ENCODE data around the gene PTTG2. TPM values are rescaled to one million over a fixed set of nuclear protein-coding genes. Genes with fewer than 3 reads are reported as not detected.

The PTTG2 gene
- total RNA-seq, 1 donor from 2014 or later: 2.5 TPM

DNA sequence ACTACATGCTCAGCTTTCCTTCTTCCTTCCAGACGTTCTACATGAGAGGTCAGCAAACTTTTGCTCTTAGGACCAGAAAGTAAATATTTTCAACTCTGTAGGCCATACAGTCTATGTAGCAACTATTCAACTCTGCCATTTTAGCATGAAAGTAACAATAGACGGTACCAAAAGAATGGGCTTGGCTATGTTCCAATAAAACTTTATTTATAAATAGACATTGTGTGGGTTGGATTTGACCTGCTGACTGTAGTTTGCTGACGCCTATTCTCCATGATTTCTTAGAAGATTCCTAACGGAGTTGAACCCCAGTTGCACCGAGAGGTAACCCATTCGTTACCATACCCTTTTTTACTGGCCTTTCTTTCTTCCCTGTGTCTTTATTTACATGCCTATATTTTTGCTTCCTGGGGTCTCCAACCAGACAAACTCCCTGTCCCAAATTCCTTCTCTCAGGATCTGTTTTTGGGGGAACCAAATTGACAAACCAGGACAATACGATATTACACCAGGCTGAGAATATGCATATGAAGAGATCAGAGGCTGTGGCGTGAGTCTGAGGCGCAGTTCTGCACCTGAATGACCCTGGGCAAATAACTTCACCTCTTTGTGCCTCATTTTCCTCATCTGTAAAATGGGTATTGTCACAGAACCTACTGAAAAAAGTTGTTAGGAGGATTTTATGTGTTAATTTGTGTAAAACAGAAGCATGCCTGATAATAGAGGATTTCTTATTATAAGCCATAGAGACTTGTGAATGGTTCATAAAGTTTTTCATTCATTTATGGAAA is 10.4 kb upstream of the PTTG2 start:
- DNase-seq (ENCODE audit: extremely low spot score in 2 of 2): no peak
- intact Hi-C loops (cut with DNase I): no loop called here
- Histone ChIP-seq H3K27ac (no peak overlapping the region), H3K4me3 (no peak overlapping the region), H3K4me1 (no peaks in the 10 kb centered on the region), H3K36me3 (no peaks in the 10 kb centered on the region), H3K27me3 (no peaks in the 10 kb centered on the region), H3K9me3 (no peaks in the 10 kb centered on the region)
- TF ChIP-seq POLR2A (IDR thresholded peaks at IDR 0.05) (no peak), POLR2AphosphoS5 (IDR thresholded peaks at IDR 0.05; ENCODE audit: insufficient read depth in 1 of 2, low read depth in 1 of 2) (no peak), CTCF (IDR thresholded peaks at IDR 0.05) (no peak)

DNA sequence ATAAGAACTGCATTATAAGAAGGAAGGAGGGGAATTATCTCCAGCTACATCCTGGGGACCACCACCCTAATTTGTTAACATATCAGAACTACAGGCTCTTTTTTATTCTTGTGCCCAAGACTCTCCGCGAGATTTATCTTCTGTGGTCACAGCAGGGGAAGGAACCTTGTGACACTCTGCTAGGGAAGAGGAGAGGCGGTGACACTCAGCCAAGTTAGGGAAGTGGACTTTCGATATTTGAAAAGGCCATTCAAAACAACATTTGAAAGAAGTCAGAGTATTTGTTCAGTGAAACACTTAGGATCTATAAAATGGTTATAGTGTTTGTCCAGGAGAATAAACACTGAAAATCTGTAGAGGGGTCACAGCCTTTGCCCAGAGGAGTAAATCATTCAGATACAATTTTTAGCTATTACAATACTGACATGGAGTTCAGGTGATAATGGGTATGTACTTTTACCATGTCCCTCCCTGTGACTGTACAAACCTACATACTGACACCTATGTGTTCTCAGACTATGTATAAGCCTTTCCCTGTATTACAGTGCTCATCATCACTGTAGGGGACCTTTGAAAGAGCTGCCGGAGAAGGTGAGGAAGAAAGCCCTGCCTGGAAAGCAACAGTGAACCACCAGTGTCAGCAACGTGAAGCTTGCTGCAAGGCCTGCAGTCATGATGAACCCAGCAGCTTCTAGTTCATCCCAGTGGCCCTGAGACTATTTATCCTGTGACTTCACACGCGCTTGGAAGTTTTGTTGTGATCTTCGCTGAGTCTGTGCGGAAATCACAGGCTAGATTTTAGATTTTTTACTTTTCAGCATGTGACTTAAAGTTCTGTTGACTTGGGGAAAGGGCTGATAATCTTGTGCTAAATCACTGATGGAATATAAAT is 8.5 kb upstream of the PTTG2 start:
- no peak overlapping the region for H3K27ac ChIP-seq
- H3K4me3 ChIP-seq: no peak overlapping the region
- intact Hi-C loops (cut with DNase I): no loop called here
- no peaks in the 10 kb centered on the region for H3K27me3 ChIP-seq
- TF ChIP-seq POLR2AphosphoS5 (IDR thresholded peaks at IDR 0.05; ENCODE audit: insufficient read depth in 1 of 2, low read depth in 1 of 2) (no peak), CTCF (IDR thresholded peaks at IDR 0.05) (no peak), POLR2A (IDR thresholded peaks at IDR 0.05) (no peak)
- no peaks in the 10 kb centered on the region for H3K9me3 ChIP-seq
- H3K36me3 ChIP-seq: no peaks in the 10 kb centered on the region
- DNase-seq (ENCODE audit: extremely low spot score in 2 of 2): no peak
- no peaks in the 10 kb centered on the region for H3K4me1 ChIP-seq

DNA sequence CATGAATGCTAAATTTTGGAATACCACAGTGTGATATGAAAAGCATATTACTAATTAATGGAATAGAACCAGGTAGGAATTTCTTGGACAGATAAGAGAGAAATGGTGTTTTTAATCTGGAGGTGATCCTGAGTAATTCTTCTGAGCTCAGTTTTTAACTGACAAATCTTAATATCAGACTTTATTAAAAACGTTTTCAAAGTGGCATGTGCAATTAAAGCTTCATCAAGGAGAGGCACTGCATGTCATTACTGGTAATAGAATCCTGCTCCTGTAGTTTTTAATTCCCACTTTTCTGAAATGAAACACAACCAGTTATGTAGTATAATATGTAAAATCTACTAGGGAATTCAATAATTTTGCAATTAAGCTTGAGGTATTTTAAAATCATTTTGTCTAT is 7.0 kb upstream of the PTTG2 start:
- Histone ChIP-seq H3K4me3 (no peak overlapping the region), H3K9me3 (no peaks in the 10 kb centered on the region), H3K27me3 (no peaks in the 10 kb centered on the region), H3K36me3 (no peaks in the 10 kb centered on the region), H3K27ac (no peak overlapping the region), H3K4me1 (no peaks in the 10 kb centered on the region)
- DNase-seq (ENCODE audit: extremely low spot score in 2 of 2): no peak
- TF ChIP-seq CTCF (IDR thresholded peaks at IDR 0.05) (no peak), POLR2AphosphoS5 (IDR thresholded peaks at IDR 0.05; ENCODE audit: insufficient read depth in 1 of 2, low read depth in 1 of 2) (no peak), POLR2A (IDR thresholded peaks at IDR 0.05) (no peak)
- intact Hi-C loops (cut with DNase I): no loop called here

DNA sequence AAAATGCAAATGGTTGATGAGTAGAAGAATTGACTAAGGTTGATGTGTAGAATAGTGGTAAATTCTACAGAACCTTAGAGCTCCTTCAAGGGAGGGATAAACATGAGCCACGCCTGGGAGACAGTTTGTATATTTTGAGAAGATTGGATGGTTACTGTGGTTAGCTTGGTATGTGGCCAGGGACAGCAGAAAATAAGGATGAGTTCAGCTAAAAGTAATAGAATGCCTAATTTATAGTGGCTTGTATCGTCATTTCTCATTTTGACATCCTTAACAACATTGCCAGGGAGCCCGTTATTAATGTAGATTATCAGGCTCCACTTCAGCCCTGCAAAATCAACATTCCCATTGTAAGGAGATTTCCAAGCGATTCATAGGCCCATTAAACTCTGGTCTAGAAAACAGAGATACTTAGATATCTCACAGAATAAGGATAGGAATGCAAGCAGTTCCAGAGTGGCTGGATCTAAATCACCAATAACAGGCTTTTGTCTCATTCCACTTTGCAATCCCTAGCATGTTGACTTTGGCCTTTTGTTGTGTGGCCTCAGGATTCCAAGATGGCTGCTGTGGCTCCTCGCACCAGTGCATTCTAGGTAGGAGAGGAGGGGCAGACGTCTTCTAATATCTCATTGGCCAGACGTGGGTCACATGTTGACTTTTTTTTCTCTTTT is 6.4 kb upstream of the PTTG2 start:
- H3K27ac ChIP-seq: no peak overlapping the region
- H3K36me3 ChIP-seq: no peaks in the 10 kb centered on the region
- no peak for TF ChIP-seq CTCF (IDR thresholded peaks at IDR 0.05)
- no peak for TF ChIP-seq POLR2A (IDR thresholded peaks at IDR 0.05)
- no peak for TF ChIP-seq POLR2AphosphoS5 (IDR thresholded peaks at IDR 0.05; ENCODE audit: insufficient read depth in 1 of 2, low read depth in 1 of 2)
- H3K9me3 ChIP-seq: no peaks in the 10 kb centered on the region
- no peak for DNase-seq (ENCODE audit: extremely low spot score in 2 of 2)
- H3K27me3 ChIP-seq: no peaks in the 10 kb centered on the region
- intact Hi-C loops (cut with DNase I): no loop called here
- H3K4me1 ChIP-seq: no peaks in the 10 kb centered on the region
- H3K4me3 ChIP-seq: no peak overlapping the region
